Measurements from ENCODE around the gene STK32C.
"Not testable (repeated sequence)": the region's sequence is repeated elsewhere in the genome, so short reads cannot be mapped to it uniquely, and the experiment has no call there.

Gene STK32C

DNA sequence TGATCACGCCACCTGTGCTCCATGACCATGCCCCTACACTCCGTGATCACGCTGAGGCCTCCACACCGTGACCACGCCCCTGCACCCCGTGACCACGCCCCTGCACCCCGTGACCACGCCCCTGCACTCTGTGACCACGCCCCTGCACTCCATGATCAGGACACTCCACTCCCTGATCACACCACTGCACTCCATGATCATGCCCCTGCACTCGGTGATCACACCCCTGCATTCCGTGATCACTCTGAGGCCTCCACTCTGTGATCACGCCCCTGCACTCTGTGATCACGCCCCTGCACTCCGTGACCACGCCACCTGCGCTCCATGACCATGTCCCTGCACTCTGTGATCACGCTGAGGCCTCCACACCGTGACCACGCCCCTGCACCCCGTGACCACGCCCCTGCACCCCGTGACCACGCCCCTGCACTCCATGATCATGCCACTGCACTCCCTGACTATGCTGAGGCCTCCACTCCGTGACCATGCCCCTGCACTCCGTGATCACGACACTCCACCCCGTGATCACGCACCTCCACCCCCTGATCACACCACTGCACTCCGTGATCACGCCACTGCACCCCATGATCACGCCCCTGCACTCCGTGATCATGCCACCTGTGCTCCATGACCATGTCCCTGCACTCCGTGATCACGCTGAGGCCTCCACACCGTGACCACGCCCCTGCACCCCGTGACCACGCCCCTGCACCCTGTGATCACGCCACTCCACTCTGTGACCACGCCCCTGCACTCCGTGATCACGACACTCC lies 27.7 kb downstream of the STK32C start:
- no peak for DNase-seq

DNA sequence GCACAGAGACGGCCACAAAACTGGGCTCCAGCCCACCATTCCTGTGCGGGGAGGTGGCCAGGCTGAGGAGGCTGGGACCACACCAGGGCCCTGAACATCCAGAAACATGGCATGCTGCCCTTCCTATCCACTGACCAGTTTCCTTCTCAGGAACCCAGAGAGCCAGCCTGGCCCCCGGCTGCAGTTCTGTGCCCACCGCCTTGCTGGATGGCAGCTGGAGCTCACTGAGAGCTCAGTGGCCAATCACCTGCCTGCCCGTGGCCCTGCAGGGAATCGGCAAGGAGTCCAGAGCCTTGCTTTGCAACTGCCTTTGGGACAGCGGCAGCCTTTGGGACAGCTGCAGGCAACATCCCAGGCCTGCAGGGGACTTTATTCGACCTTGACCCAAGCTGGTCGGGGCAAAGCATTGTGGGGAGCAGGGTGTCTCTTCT lies 30.4 kb downstream of the STK32C start:
- no peak for DNase-seq

DNA sequence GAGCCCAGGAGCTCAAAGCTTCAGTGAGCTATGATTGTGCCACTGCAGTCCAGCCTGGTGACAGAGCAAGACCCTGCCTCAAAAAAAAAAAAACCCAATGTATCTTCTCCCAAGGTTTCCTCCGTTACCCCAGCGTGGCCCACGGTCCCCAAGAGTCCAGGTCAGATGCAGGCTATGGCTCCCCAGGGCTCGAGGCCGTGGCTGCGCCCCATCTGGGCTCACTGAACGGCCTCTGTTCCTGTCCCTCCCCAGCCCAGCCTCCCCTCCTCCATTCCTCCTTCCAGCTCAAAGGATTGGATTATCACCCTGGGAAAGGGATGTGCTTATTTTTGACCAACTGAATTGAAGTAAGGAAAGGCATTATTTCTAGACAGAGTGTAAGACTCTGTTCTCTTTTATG lies 31.0 kb downstream of the STK32C start:
- no peak for DNase-seq

DNA sequence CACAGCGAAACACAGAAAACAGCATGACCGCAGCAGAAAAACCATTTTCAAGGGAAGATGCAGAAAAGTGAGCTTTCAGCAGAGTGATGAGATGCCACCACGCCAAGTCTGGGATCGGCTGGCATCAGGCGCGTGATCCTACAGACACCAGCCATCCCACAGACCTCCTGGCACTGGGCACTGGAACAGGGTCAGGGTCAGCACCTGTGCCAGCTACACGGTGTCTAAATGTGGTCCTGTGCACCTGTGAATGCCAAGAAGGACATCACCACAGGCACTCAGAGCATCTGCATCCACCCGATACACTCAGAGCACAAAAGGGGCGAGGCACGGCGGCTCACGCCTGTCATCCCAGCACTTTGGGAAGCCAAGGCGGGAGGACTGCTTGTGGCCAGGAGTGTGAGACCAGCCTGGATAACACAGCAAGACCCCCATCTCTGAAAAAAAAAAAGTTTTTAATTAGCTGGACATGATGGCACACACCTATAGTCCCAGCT lies 31.5 kb downstream of the STK32C start:
- no peak for DNase-seq

DNA sequence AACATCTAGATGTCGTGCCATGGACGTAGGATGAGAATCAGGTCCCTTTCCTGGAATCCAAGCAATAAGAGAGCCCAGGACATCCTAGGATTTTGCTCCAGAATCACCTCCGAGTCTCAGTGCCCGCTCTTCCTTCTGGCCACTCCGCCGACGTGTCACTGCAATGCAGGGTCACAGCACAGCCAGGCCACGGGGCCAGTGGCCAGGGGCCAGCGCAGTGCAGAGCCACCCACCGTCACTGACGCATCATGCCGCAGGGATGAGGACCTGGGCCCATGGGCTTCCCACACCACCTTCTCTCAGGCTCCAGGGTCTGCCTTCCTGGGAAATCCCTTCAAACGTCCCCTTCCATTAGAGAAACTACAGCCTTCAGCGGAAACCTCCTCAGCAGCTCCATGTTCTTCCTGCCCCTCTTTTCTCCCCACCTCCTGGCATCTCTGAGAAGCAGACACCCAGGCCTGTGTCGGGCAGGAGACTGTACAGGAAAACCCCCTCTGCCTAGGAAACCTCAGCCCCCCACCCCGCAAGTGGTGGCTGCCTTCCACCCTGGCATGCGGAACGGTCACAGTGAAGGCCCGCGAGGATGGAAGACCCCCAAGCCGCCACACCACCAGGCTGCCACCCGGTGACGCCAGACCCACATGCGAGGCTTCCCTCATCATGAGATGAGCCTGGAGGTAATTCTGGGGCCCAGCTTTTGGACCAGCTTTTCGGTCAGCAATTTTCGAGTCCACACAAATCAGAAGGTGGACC lies 32.1 kb downstream of the STK32C start:
- DNase-seq, result no peak

DNA sequence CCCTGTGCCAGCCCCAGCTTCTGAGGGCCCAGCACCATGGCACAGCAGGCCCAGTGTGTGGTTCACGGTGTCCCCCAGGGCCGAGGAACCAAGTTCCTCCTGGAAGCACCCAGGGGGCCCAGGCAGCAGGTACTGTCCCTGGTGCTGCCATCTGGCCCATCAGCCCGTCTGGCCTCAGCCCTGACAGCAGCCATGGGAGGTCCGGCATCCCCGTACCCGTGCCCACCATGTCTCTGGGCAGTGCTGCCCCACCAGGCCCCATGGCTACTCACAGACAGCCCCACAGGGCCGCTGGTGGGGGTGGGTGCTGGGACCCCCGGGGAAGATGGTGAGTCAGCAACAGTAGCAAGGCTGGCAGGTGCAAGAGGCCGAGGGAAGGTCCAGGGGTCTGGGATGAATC lies 32.8 kb downstream of the STK32C start:
- DNase-seq, result no peak

DNA sequence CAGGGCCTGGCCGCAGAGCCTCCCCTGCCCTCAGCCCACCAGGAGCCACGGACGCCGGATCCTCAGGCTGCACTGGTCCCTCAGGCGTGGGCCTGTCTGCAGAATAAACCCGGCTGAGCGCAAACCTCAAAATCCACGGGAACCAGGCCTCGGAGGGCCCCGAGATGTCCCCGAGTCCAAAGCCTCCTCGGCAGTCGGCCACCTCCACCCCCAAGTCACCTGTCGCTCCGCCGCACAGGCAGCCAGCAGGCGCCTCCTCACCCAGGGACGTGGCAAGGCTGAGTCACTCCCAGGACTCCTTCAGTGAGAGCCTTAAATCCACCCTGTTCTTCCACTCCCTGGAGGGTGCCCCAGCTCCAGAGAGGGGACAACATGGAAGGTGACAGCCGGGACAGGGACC lies 33.2 kb downstream of the STK32C start:
- DNase-seq, result no peak

DNA sequence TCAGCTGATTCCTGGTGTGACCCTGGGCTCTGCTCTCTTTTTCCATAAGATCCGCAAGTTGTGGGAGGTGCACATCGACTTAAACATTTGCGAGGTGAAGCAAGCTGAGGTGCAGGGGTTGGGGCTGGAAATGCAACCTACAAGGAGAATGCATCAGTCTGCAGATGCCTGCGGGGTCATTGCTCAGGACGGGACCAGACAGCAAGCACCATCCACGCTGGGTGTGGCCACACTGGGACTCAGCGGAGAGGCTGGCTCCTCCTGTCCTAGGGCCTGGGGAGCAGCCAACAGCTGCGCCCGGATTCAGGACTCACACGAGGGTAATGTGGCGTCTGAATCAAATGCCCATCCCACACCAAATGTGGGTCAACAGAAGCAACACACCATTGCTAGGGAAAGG lies 33.8 kb downstream of the STK32C start:
- DNase-seq, result no peak

DNA sequence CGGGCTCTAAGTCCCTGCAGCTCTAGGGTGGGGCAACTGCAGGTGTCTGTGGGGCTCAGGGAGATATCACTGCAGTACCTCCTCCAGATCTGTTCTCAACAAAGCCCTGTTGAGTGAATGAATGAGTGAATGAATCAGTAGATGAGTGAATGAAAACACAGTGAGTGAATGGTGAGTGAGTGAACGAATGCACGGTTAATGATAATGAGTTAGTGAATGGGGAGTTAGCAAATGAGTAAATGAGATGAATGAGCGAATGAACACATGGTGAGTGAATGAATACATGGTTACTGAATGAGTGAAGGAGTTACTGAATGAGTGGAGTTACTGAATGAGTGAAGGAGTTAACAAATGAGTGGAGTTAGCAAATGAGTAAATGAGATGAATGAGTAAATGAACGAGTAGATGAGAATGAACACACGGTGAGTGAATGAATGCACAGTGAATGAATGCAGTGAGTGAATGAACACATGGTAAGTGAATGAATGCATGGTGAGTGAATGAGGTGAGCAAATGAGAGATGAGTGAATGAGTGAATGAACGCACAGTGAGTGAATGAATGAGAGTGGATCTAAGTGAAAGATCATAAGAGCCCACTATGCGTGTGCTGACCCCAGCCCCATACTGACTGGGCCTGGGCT lies 34.3 kb downstream of the STK32C start:
- DNase-seq, result no peak

DNA sequence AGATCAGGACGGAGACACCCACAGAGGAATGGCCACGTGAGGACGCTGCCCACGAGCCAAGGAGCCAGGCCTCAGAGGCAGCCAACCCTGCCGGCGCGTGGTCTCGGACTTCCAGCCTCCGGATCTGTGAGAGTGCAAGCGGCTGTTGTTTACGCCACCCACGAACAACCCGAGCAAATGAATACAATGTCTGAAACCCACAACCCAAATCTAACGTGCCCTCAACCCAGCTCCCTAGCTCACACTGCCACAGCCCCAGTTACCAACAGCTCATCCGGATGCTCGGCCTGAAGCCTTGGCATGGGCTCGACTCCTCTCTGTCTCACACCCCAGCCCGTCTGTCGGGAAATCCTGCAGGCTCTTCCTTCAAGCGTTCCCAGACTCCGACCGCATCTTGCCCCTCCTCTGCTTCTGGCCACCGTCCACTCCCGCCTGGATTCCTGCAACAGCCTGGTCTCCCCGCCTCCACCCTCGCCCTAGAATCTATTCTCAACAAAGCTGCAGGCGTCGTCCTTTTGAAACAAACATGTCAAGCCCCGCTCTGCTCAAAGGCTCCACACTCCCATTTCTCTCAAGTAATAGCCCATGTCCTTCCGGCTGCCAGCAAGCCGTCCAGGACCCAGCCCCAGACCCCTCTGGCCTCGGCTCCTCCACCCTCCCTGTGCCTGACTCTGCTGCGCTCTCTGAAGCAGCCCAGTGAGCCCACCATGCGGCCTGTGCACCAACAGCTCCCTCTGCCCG lies 35.3 kb downstream of the STK32C start:
- DNase-seq, result no peak

DNA sequence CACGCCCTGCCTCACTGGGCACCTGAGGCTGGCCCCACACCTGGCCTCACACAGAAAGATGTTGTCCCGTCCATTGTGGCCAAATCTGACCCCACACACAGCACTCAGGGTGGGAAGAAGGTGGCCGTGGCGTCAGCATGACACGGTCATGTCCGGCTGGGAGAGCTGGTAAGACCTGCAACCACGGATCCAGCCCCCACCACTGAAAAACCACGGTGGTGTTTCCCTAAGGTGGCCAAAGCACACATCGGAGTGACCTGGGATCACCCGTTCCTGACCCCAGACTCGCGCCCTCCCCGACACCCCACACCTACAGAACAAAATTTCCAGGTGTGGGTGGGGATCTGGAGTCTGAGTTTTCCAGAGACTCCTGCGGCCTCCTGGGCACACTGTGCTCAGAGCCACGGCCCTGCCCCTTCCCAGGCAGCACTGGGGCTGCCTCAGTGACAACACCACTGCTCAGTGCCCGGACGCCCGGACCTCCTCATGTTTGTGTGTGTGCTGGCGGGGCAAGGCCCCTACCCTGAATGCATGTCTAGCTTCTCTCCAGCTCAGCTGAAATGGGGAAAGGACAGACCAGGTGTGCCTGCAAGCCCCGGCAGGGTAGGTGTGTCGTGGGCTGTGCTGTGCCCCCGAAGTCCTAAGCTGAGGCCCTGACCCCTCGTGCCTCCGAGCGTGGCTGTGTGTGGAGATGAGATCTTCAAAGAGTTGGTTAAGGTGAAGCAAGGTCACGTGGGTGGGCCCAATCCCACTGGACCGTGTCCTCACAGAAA lies 36.1 kb downstream of the STK32C start:
- DNase-seq, result no peak

DNA sequence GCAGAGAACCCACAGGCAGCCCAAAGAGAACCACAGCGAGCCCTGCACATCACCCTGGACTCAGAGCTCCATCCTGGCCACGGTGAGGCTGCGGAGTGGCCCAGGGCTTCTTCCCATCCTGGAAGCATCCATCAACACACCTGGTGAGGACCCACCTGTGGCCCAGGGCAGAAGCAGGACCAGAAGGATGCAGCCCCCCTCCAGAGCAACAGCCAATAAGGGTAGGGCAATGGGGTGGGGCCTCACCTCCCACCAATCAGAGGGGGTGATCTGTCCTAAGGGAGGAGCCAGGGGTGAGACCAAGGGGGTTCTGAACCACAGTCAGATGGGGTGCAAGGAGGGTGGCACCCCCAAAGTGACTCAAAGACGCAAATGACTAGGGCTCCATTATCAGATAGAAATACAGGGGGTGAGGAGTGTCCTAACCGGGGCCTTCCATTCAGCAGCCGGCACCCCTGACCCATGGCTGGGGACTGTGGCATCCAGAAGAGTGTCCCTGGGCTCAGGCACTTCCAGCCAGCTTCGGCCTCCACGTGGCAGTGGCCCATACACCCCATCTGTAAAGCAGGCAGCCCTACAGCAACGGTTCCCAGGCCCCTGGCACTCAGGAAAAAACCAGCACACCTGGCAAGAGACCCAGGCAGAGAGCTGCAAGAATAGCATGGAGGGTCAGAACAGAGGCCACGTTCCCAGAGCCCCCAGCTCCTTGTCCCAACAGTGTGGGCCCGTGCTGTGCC lies 36.9 kb downstream of the STK32C start:
- DNase-seq, result no peak

DNA sequence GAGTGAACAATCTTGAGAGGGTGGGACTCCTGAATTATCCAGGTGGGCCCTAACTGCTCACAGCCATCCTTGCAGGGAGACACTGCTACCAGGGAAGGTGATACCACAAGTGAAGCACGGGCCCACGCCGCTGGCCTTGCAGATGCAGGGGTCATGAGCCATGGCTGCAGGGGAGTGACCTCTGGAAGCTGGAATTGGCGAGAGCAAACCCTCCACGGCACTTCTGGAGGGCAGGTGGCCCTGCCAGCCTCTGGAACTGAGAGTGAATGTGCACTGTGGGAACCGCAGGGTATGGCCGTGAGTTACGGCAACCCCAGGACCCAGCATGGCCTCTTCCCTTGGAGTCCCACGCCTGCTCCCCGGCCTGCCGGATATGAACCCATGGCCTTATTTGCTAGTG lies 37.5 kb downstream of the STK32C start:
- no peak for DNase-seq

DNA sequence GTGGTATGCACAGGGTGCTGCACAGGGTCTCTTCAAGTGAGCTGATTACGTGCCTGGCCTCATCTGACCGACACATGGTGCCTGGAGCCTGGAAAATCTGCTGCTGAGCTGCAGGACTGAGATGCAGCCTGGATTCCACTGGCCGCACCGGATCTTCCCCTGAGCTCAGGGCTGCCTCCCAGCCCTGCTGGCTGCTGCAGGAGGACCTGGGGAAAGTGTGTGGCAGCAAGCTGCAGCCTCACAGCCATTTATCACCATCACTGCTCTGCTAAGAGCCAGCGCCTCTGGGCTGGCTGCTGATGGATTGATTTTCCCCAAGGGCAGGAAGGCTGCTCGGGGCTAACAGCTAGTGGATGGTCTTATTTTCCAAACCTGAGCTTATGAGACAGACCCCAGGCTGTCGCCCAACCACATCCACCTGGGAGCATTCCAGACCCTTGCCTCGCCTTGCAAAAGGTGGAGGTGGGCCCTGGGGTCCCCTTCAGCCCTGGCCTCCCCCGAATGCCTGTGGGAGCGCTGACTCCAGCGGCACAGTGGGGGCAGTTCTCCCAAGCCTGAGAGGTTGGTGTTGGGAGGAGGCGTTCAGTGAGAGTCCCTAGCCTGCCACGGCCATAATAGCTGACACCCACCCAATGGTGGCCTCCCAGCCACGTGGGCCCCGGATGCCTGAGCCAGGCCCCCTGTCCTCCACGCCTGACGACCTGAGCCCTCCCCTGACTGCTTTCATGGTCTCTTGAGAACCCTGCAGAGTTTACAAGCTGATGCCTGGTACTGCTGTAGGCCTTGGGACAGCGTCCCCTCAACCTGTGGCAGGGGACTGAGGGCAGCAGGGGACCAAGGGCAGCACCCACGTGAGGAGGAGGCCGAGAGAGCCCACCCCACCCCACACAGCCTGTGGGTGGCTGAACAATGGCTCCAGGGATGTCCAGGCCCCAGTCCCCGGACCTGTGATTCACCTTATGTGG lies 38.2 kb downstream of the STK32C start:
- no peak for DNase-seq

DNA sequence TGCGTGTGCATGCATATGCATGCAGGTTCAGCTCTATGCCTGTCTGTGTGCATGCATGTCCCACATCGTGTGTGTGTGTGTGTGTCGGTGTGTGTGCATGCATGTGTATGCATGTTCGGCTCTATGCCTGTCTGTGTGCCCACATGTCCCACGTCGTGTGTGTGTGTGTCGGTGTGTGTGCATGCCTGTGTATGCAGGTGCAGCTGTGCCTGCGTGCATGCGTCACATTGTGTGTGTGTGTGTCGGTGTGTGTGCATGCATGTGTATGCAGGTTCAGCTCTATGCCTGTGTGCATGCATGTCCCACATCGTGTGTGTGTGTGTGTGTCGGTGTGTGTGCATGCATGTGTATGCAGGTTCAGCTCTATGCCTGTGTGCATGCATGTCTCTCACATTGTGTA lies 39.8 kb downstream of the STK32C start:
- DNase-seq, result not testable (repeated sequence)

DNA sequence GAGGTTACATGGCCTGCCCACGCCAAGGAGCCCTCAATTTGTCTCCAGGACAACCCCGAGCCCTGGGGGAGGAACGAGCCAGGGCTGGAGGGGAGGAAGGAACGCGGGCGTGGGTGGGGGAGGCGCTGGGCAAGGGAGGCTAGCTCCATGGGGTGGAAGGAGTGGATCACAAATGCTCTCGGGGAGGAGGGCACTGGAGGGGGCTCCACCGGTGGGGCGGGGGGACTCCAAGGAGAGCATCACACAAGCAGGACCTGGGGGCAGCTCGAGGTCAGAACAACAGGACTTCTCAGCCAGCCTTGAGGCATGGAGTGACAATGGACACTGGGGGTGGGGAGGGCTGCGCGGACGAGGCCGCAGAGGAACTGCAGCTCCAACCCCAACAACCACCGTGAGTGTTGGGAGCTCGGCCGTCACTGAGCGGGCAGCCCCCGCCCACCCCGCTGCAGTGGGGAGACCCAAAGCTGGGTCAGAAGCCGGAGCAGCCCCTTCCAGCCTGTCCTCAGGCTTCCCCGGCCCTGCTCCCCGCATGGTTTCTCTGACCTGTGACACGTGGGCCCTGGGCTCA lies 41.1 kb downstream of the STK32C start:
- DNase-seq, result no peak

DNA sequence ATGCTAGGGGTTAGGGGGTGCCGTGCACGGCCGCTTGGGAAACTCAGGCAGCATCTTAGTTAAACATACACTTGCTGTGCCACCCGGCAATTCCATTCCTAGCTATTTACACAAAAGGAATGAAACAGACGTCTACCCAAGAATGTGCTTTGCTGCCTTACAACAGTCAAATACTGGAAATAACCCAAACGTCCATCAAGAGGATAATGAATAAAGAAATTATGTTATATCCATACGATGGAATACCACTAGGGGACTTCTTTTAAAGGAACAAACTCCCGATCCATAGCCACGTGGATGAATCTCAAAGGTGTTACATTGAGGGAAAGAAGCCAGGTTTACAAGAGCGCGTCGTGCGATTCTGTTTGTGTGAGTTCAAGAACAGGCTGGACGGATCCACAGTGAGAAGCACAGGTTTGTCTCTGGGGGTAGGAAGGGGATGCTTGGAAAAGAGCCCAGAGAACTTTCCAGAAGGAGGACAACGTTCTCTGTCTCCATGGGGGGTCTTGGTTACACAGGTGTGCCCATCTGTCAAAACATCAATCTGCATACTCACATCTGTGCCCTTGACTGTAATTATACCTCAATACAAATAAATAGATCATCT lies 41.8 kb downstream of the STK32C start:
- DNase-seq, result no peak

DNA sequence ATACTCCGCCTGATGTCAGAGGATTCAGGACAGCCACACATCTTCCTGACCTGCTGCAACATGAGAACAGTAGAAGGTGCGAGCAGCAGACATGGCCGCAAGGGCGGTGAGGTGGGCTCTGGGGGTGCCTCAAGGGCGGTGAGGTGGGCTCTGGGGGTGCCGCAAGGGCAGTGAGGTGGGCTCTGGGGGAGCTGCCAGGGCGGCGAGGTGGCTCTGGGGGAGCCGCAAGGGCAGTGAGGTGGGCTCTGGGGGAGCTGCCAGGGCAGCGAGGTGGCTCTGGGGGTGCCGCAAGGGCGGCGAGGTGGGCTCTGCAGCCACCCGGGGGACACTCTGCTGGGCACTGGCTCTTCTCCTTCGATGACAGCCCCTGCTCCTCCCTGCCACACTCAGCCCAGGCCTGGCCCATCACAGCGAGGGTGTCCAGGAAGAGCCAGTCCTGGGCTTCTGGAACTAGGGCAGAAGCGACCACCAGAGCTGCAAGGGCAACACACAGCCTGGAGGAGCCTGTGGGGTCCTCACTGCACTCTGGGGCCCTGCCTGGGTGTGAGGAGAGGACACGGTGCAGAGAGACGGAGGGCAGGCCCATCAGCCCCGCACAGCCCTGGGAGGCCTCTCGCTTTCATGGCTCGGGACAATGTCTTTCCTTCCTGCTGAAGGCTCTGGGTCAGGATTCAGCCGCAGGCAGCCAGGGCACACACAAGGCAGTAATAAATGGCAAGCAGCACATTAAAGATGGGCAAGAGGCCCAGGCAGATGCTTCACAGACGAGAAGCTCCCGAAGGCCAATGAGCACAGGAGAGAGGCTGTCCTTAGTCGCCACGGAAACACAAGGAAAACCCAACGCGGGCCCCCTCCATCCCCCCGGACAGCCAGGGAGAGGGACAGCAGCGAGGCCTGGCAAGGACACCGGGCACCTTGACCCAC lies 42.5 kb downstream of the STK32C start:
- DNase-seq, result no peak
